ENCODE results near the gene CAPN15. TPM values are rescaled to one million over a fixed set of nuclear protein-coding genes. Genes with fewer than 3 reads are reported as not detected.

CAPN15 gene
- total and polyA plus RNA-seq, 9 of the 15 experiments (the other 6 are each of a cell fraction or from before 2014, with no cell fraction given) = 0.62 to 111 (median 14.2) TPM

DNA sequence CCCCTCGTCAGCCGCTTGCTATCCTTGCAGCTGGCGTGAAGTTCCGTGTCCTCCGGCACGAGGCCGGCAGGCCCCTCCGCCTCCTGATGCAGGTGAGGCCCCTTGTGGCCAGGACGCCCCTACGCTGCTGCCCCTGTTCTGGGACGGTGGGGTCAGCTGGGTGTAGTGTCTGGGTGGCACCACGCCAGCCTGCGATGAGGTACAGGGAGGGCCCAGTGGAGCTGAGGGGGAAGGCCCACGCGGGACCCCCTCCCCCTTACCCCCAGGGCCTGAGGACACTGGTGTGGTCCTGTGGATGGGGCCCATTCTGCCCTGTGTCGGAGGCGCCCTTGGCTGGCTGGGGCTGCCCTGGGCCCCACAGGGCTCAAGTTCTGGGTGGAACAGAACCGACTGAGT is 54.7 kb downstream of the CAPN15 start:
- in situ Hi-C loops (cut with MboI) (no loop called here), intact Hi-C loops (cut with micrococcal nuclease) (no loop called here)
- H3K27me3 ChIP-seq (ENCODE audit: control insufficient read depth in 2 of 2, insufficient read depth in 2 of 2, low read length in 2 of 2) = no peaks in the 10 kb centered on the region
- H3K4me2 ChIP-seq (ENCODE audit: insufficient read depth, low read length) = no peak overlapping the region
- no peak for FAIRE-seq
- H3K9ac ChIP-seq (ENCODE audit: insufficient read depth in 1 of 2, low read depth in 2 of 2, low read length in 2 of 2) = no peak overlapping the region
- ATAC-seq = no peak
- peaks cover 7% of the 10 kb centered on the region for H3K9me1 ChIP-seq (ENCODE audit: control insufficient read depth, insufficient read depth, low read length)
- POLR2A ChIA-PET = interaction anchor here (0.6 to 0.8 kb wide), 2 partner anchors 15 to 56 kb away, joined by 3 to 4 read pairs; partner anchors contain the start of gene NHLRC4
- H3K4me1 ChIP-seq (replicated peaks in 1 of 2; ENCODE audit: control insufficient read depth in 2 of 2, insufficient read depth in 2 of 2, low read length in 2 of 2) = peaks cover 0 to 81% of the 10 kb centered on the region in 2 experiments
- whole genome bisulfite sequencing (ENCODE audit: insufficient coverage, low coverage, missing lambda C conversion rate) = 84% methylated on average over 10 of the region's 18 CpGs
- no peaks in the 10 kb centered on the region; the same call in 2 of the 3 replicates for H3K36me3 ChIP-seq (ENCODE audit: control insufficient read depth, insufficient read depth, low read length)
- no peak for DNase-seq (ENCODE audit: extremely low read depth in 1 of 4, low spot score in 3 of 4)
- no peaks in the 10 kb centered on the region for H3K9me3 ChIP-seq (replicated peaks; ENCODE audit: control insufficient read depth, insufficient read depth, low read depth, low read length)
- H3K4me3 ChIP-seq = no peak overlapping the region
- H3K27ac ChIP-seq (ENCODE audit: extremely low read depth, low read depth, low read length) = no peak overlapping the region
- TF ChIP-seq, protein P1, sequence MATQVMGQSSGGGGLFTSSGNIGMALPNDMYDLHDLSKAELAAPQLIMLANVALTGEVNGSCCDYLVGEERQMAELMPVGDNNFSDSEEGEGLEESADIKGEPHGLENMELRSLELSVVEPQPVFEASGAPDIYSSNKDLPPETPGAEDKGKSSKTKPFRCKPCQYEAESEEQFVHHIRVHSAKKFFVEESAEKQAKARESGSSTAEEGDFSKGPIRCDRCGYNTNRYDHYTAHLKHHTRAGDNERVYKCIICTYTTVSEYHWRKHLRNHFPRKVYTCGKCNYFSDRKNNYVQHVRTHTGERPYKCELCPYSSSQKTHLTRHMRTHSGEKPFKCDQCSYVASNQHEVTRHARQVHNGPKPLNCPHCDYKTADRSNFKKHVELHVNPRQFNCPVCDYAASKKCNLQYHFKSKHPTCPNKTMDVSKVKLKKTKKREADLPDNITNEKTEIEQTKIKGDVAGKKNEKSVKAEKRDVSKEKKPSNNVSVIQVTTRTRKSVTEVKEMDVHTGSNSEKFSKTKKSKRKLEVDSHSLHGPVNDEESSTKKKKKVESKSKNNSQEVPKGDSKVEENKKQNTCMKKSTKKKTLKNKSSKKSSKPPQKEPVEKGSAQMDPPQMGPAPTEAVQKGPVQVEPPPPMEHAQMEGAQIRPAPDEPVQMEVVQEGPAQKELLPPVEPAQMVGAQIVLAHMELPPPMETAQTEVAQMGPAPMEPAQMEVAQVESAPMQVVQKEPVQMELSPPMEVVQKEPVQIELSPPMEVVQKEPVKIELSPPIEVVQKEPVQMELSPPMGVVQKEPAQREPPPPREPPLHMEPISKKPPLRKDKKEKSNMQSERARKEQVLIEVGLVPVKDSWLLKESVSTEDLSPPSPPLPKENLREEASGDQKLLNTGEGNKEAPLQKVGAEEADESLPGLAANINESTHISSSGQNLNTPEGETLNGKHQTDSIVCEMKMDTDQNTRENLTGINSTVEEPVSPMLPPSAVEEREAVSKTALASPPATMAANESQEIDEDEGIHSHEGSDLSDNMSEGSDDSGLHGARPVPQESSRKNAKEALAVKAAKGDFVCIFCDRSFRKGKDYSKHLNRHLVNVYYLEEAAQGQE (IDR thresholded peaks at IDR 0.05; ENCODE audit: borderline replicate concordance) = no peak
- TF ChIP-seq, protein P1 (CRISPR knock-in tag; IDR thresholded peaks at IDR 0.05; ENCODE audit: low read depth) = no peak
- TF ChIP-seq POLR2G (IDR thresholded peaks at IDR 0.05; ENCODE audit: low read depth, low read length) (peak; percentile 46), HNRNPL (IDR thresholded peaks at IDR 0.05; ENCODE audit: low read depth, low read length) (0 out of 2 replicates have a peak, but pooled peaks have one; percentile 3)
- TF ChIP-seq, protein P2, sequence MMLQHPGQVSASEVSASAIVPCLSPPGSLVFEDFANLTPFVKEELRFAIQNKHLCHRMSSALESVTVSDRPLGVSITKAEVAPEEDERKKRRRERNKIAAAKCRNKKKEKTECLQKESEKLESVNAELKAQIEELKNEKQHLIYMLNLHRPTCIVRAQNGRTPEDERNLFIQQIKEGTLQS (IDR thresholded peaks at IDR 0.05) = no peak
- TF ChIP-seq, protein P2 (CRISPR knock-in tag; conservative IDR thresholded peaks at IDR 0.05) = no peak
- peaks cover 10% of the 10 kb centered on the region; the same call in 1 of the 2 replicates for H4K20me1 ChIP-seq (replicated peaks; ENCODE audit: control insufficient read depth, insufficient read depth, low read length)
- H2AFZ ChIP-seq (ENCODE audit: low read depth, low read length) = no peak overlapping the region
- 0 out of 3 replicates have a peak, but pooled peaks cover 4% of the 10 kb centered on the region for H3K79me2 ChIP-seq (ENCODE audit: control insufficient read depth, insufficient read depth, low read length)
- CTCF ChIA-PET (ENCODE audit: low intra/inter-chr PET ratio) = no interaction called here
- no TSS peak for BruUV-seq (replicated peaks)

Data from K562 (cell line).